Upper lobe of right lung (tissue), 1 donor: Measurements from ENCODE around the gene RHOC. TPM values are rescaled to one million over a fixed set of nuclear protein-coding genes. Genes with fewer than 3 reads are reported as not detected.

Experiments
- ATAC-seq: fragments of 200-7000 bp; cut with Tn5 transposase; one replicate; pipeline ENCODE4 v1.9.1; 2020; ENCODE audit warnings: mild to moderate bottlenecking, moderate library complexity
- DNase-seq: peaks from one replicate; pipeline ENCODE4 v3.0.0-alpha.2; 2020
- H3K27ac ChIP-seq: fragments of 200-600 bp; one replicate; pipeline ENCODE4 v1.8.0; 2022
- H3K27me3 ChIP-seq: fragments of 200-600 bp; one replicate; pipeline ENCODE4 v1.8.0; 2022; ENCODE audit warnings: mild to moderate bottlenecking
- H3K36me3 ChIP-seq: fragments of 200-600 bp; one replicate; pipeline ENCODE4 v1.8.0; 2022
- H3K4me1 ChIP-seq: fragments of 200-600 bp; one replicate; pipeline ENCODE4 v1.8.0; 2022
- H3K4me3 ChIP-seq: fragments of 200-600 bp; one replicate; pipeline ENCODE4 v1.8.0; 2022; ENCODE audit warnings: mild to moderate bottlenecking
- H3K9me3 ChIP-seq: fragments of 200-600 bp; one replicate; pipeline ENCODE4 v1.8.0; 2022
- intact Hi-C: fragments of 100-400 bp; cut with DNase I; formaldehyde crosslinking; loops from one replicate; pipeline ENCODE4 v1.11.0; 2022
- total RNA-seq: library from RNA; stranded (reverse); fragmentation: NEBNext Ultra II Directional; extraction: Animal tissue kit (Norgen Biotek cat#: 25700); gene quantifications from one replicate; pipeline ENCODE4 v1.2.1, GENCODE V29; 2021
- TF ChIP-seq, protein P1 (sequence below): fragments of 200-600 bp; IDR thresholded peaks from one replicate; pipeline ENCODE4 v1.8.0; 2022; ENCODE audit warnings: antibody characterized with exemption
- donor health status: DM: no; HTN: yes; CAD: no; lungs with severe emphysema.

The RHOC gene
- total RNA-seq, 1 donor from 2014 or later = 150 TPM

DNA sequence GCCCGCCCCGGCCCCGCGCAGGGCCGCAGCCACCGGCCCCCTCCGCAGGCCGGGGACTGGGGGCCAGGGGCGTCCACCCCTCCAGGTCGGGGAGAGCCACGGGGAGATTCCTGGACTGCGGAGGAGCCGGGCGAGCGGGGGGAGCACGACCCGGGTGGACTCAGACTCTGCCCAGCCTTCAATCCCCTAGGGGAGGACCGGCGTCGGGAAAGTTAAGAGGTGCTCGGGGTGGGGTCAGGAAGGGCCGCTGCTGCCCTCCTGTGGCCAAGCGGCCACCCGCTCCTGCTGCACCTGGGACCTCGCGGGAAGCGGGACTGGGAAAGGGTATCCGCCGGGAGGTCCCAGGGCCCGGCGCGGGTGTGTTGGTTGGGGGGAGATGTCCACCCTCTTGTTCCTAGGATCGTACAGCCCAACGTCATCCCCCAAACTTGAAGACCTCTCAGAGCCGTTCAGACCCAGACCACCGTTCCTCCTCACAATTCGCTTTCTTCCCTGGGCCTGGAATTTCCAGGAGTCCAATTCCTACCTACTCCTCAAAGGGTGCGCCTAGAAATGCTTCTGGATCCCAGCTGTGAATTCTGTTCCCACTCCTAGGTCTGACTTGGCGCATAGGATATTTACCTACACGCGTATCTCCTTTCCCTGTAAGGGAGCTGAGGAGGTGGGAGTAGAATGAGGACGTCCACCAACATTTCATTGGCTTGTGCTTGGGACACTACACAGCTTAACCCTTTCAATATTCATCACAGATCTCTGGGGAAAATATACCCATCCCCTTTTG, 484 bp upstream of the RHOC start:
- ATAC-seq (peak; percentile 89), DNase-seq (peak; percentile 93)
- H3K27ac ChIP-seq = peak overlapping the region; percentile 92
- H3K27me3 ChIP-seq = no peaks in the 10 kb centered on the region
- intact Hi-C loops = loop anchor here (10.0 kb wide), 1 partner anchor 83 kb away; no protein-coding TSS in a partner anchor
- H3K9me3 ChIP-seq = no peaks in the 10 kb centered on the region
- TF ChIP-seq, protein P1, sequence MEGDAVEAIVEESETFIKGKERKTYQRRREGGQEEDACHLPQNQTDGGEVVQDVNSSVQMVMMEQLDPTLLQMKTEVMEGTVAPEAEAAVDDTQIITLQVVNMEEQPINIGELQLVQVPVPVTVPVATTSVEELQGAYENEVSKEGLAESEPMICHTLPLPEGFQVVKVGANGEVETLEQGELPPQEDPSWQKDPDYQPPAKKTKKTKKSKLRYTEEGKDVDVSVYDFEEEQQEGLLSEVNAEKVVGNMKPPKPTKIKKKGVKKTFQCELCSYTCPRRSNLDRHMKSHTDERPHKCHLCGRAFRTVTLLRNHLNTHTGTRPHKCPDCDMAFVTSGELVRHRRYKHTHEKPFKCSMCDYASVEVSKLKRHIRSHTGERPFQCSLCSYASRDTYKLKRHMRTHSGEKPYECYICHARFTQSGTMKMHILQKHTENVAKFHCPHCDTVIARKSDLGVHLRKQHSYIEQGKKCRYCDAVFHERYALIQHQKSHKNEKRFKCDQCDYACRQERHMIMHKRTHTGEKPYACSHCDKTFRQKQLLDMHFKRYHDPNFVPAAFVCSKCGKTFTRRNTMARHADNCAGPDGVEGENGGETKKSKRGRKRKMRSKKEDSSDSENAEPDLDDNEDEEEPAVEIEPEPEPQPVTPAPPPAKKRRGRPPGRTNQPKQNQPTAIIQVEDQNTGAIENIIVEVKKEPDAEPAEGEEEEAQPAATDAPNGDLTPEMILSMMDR = peak; percentile 90
- peak overlapping the region; percentile 97 for H3K4me3 ChIP-seq
- H3K36me3 ChIP-seq = peaks cover 15% of the 10 kb centered on the region
- peaks cover 39% of the 10 kb centered on the region for H3K4me1 ChIP-seq

DNA sequence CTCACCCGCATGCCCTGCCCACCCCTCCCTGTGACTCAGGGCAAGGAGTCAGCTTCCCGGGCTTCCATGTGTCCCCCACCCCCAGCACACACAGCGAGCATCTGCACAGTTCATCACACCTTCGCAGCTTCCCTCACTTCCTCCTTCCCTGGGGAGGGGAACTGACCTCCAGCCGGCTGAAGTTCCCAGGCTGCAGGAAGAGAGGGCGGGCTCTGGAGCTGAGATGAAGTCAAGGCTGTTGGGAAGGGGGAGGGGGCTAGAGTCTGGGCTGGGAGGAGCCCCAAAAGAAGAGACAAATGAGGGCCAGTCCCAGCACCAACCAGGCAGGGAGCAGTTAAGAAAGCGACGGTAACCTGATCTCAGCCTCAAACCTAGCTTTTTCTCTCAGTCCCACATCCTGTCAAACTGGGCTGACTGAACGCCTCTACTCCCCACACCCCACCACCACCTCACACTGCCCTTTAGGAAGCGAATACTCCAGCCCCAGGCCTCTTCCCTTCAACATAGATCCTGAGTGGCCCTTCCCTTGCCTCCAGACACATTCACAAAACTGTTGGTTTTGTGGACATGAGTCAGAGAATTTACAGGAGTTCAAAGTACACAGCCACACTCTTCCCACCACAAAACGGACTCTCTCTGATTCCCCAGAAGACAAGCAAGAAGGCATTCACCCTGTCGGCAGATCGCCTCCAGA, 1.8 kb downstream of the RHOC start:
- no peaks in the 10 kb centered on the region for H3K9me3 ChIP-seq
- peaks cover 62% of the 10 kb centered on the region for H3K4me1 ChIP-seq
- ATAC-seq (peak; percentile 68), DNase-seq (peak; percentile 86)
- peak overlapping the region; percentile 75 for H3K27ac ChIP-seq
- TF ChIP-seq, protein P1 = no peak
- H3K27me3 ChIP-seq = no peaks in the 10 kb centered on the region
- intact Hi-C loops = loop anchor here (10.0 kb wide), 1 partner anchor 80 kb away; no protein-coding TSS in a partner anchor
- H3K4me3 ChIP-seq = peak overlapping the region; percentile 97
- peaks cover 19% of the 10 kb centered on the region for H3K36me3 ChIP-seq

DNA sequence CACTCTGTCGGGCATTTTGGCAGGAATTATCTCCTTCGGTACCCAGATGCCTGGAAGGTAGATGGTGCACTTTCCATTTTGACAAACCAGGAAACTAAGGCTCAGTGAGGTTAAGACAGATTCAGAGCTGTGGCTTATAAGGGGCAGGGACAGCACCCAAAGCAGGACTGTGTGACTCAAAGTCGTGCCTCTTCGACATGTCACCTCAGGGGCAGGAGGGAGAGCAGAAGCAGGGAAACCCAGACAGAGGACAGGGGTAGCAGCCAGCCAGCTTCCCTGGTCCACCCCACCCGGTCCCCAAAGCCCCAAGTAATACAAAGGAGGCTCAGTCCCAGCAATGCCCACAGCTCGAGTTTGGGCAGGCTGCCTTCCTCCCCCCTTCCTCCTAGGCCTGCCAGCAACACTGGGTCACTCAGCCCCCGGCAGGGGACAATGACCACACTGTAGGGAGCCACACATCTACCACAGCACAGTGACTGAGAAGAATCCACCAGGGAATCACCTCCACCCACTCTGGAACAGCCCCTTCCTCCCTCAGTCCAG, 2.5 kb downstream of the RHOC start:
- intact Hi-C loops = loop anchor here (10.0 kb wide), 1 partner anchor 80 kb away; no protein-coding TSS in a partner anchor
- no peaks in the 10 kb centered on the region for H3K9me3 ChIP-seq
- TF ChIP-seq, protein P1 = no peak
- ATAC-seq (no peak), DNase-seq (no peak)
- H3K36me3 ChIP-seq = peaks cover 22% of the 10 kb centered on the region
- H3K27ac ChIP-seq = peak overlapping the region; percentile 75
- H3K4me3 ChIP-seq = peak overlapping the region; percentile 97
- peaks cover 69% of the 10 kb centered on the region for H3K4me1 ChIP-seq
- no peaks in the 10 kb centered on the region for H3K27me3 ChIP-seq

DNA sequence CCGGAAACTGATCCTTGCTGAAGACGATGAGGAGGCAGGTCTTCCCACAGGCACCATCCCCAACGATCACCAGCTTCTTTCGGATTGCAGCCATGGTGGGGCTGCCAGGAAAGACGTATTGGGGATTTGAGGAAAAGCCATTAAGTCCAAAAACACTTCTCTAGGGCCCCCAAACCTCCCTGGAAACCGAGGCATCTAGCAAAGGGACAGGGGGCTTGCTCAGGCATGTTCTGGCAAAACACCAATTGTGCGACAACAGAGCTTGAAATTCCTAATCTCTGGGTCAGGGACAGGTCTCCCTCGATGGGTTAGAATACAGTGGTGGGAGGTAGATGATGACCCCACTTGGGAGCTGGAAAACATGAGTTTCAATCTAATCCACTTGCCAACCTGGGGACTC, 3.2 kb downstream of the RHOC start:
- peaks cover 76% of the 10 kb centered on the region for H3K4me1 ChIP-seq
- ATAC-seq (no peak), DNase-seq (no peak)
- H3K4me3 ChIP-seq = no peak overlapping the region
- intact Hi-C loops = loop anchor here (10.0 kb wide), 1 partner anchor 79 kb away; no protein-coding TSS in a partner anchor
- H3K36me3 ChIP-seq = peaks cover 24% of the 10 kb centered on the region
- H3K27ac ChIP-seq = peak overlapping the region; percentile 75
- TF ChIP-seq, protein P1 = no peak
- H3K9me3 ChIP-seq = no peaks in the 10 kb centered on the region
- no peaks in the 10 kb centered on the region for H3K27me3 ChIP-seq

DNA sequence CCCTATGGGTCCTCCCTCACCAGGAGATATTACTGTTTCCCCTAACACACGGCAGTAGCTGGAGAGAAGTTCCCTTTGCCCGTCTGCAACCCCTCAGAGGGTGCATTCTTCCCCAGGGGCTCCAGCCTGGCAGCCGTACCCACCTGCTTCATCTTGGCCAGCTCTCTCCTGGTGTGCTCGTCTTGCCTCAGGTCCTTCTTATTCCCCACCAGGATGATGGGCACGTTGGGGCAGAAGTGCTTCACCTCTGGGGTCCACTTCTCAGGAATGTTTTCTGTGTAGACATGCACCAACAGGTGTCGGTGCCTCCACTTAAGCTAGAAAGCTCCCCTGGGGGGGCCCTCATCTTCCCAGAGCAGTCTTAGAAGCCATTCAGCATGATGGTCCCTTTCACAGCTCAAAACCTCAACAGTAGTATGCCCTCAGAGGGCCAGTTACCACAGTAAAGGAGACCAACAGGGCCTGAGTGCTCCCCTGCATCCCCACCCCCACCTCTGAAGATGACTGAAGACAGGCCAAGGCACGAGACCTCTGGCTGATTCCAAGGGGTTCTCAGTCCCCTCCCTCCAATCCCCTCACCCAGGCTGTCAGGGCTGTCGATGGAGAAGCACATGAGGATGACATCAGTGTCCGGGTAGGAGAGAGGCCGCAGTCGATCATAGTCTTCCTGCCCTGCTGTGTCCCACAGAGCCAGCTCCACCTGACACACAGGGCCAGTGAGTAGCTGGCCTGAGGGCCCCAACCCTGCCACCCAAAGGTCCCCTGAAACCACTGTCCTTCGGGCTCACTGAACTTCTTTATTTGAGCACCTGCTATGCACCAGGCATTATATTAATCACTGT, 4.3 kb downstream of the RHOC start:
- Histone ChIP-seq H3K27ac (peak overlapping the region; percentile 76), H3K9me3 (no peaks in the 10 kb centered on the region), H3K4me1 (peaks cover 79% of the 10 kb centered on the region), H3K36me3 (peaks cover 34% of the 10 kb centered on the region), H3K4me3 (no peak overlapping the region), H3K27me3 (no peaks in the 10 kb centered on the region)
- TF ChIP-seq, protein P1 = no peak
- DNase-seq = peak; percentile 36
- ATAC-seq = no peak
- intact Hi-C loops = loop anchor here (10.0 kb wide), 1 partner anchor 78 kb away; no protein-coding TSS in a partner anchor
